ENCODE data around the gene RNF167. TPM values are rescaled to one million over a fixed set of nuclear protein-coding genes. Genes with fewer than 3 reads are reported as not detected.
A peak's percentile ranks its signal among the peaks of the same experiment; 100 is the strongest.

The RNF167 gene
- total RNA-seq, 1 donor from 2014 or later: 90.4 TPM

DNA sequence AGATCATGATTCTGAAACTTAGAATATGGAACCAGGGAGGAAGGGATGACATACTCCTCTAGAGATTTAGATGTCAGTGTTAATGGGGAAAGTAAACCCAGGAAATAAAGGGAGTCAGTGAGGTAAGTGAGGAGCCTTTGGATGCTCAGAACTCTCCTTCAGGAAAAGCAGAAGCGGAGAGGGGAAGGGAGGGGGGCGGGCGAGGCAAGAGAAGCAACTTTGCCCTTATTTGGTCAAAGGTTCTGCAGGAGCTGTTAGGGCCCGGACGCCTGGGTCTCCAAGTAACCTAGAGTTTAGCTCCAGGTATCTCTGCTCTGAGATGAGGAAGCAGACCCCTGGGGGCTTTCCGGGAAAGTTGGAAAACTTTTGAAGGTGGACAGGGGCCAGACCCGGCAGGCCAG lies 6.9 kb downstream of the RNF167 start:
- DNase-seq (ENCODE audit: low read depth, low spot score): no peak
- no peaks in the 10 kb centered on the region for H3K9me3 Mint-ChIP-seq
- H3K4me3 Mint-ChIP-seq: peak overlapping the region; percentile 96
- peaks cover 7% of the 10 kb centered on the region for H3K27me3 Mint-ChIP-seq (ENCODE audit: low read depth)
- peaks cover 14% of the 10 kb centered on the region for H3K36me3 Mint-ChIP-seq (ENCODE audit: low read depth)
- peak overlapping the region; percentile 67 for H3K27ac Mint-ChIP-seq (ENCODE audit: unreplicated experiment)
- TF ChIP-seq, protein P1, sequence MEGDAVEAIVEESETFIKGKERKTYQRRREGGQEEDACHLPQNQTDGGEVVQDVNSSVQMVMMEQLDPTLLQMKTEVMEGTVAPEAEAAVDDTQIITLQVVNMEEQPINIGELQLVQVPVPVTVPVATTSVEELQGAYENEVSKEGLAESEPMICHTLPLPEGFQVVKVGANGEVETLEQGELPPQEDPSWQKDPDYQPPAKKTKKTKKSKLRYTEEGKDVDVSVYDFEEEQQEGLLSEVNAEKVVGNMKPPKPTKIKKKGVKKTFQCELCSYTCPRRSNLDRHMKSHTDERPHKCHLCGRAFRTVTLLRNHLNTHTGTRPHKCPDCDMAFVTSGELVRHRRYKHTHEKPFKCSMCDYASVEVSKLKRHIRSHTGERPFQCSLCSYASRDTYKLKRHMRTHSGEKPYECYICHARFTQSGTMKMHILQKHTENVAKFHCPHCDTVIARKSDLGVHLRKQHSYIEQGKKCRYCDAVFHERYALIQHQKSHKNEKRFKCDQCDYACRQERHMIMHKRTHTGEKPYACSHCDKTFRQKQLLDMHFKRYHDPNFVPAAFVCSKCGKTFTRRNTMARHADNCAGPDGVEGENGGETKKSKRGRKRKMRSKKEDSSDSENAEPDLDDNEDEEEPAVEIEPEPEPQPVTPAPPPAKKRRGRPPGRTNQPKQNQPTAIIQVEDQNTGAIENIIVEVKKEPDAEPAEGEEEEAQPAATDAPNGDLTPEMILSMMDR (conservative IDR thresholded peaks at IDR 0.05): no peak
- H3K4me1 Mint-ChIP-seq: peaks cover 55% of the 10 kb centered on the region

DNA sequence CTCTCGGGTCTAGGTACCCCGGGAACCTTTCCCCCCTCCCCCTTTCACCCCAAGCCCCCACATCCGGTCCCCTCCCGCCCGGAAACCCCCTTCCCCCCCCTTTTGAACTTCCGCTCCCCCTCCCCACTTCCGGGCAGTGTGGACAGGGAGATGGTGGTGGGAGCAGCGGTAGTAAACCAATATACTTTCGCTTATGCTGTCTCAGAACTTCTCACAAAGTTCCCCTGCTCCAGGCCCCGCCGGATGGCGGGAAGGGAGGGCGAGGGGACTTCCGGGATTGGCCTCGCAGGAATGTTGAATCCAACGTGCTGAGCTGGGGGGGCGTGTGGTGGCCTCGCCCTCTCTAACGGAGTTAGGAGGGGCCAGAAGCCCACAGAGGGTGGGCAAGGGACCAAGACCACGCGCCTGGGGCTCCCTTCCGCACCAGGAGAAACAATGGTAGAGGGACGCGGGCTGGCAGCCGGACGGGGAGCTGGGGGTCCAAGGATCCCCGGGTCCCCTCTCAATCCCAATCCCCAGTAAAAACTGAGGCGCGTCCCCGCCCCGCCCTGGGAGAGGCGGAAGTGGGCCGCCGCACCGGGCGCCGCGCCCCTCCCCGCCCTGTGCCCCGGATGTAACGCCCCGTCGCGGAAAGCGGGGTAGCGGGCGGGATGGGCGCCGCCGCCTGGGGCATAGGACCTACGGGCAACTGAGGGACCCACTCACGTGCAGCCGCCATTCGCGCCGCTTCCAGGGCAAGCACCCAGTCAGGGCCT lies 7.5 kb downstream of the RNF167 start:
- TF ChIP-seq, protein P1 (conservative IDR thresholded peaks at IDR 0.05): no peak
- peak overlapping the region; percentile 83 for H3K27ac Mint-ChIP-seq (ENCODE audit: unreplicated experiment)
- H3K4me1 Mint-ChIP-seq: peaks cover 54% of the 10 kb centered on the region
- H3K9me3 Mint-ChIP-seq: no peaks in the 10 kb centered on the region
- H3K4me3 Mint-ChIP-seq: peak overlapping the region; percentile 96
- peak; percentile 35 for DNase-seq (ENCODE audit: low read depth, low spot score)
- H3K36me3 Mint-ChIP-seq (ENCODE audit: low read depth): peaks cover 14% of the 10 kb centered on the region
- peaks cover 7% of the 10 kb centered on the region for H3K27me3 Mint-ChIP-seq (ENCODE audit: low read depth)

DNA sequence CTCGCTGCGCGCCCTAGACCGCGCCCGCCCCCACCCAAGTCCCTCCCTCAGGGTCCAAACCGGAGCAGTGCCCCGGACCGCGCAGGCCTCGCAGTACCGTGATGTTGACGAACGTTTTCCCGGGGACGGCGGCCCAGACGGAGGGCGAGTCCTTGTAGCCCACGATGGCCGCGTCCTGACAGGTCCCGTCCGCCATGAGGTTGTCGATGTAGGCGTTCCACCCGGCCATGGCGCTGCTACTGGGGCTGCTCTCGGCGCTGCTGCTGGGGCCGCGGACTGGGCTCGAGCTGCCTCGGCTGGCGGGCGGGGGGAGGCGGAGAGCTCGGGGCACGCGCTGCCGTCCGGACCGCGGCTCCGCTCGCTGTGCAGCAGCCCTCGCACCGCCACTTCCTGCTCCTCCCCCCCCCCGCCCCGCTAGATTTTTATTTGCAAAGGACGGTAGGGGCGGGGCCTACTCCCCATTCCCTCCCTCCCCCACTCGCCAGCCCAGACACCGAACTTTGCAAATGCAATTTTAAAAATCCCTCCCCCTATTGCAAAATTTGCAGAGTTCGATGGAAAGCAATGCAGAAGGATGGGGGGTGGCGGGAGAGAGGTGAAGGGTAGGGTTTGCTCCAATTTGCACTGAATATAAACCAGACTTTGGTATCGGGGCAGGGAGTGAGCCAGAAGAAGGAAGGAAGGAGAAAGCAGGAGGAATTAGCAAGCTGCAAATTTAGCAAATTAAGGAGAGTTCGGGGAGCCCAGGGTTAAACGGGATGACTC lies 8.3 kb downstream of the RNF167 start, which contains the start of gene PFN1:
Gene PFN1, minus strand, starts transcription at position 365 of the 765 bp plus-strand sequence. Its CDS starts 136 bp downstream, at position 229.
- peak within 1 kb of the TSS; percentile 97 for H3K27ac Mint-ChIP-seq (ENCODE audit: unreplicated experiment)
- TF ChIP-seq, protein P1 (conservative IDR thresholded peaks at IDR 0.05): no peak
- peaks cover 48% of the 10 kb centered on the region for H3K4me1 Mint-ChIP-seq
- H3K36me3 Mint-ChIP-seq (ENCODE audit: low read depth): peaks cover 14% of the 10 kb centered on the region
- H3K4me3 Mint-ChIP-seq: peak within 1 kb of the TSS; percentile 96
- peaks cover 7% of the 10 kb centered on the region for H3K27me3 Mint-ChIP-seq (ENCODE audit: low read depth)
- H3K9me3 Mint-ChIP-seq: no peaks in the 10 kb centered on the region
- peak; percentile 66 for DNase-seq (ENCODE audit: low read depth, low spot score)

DNA sequence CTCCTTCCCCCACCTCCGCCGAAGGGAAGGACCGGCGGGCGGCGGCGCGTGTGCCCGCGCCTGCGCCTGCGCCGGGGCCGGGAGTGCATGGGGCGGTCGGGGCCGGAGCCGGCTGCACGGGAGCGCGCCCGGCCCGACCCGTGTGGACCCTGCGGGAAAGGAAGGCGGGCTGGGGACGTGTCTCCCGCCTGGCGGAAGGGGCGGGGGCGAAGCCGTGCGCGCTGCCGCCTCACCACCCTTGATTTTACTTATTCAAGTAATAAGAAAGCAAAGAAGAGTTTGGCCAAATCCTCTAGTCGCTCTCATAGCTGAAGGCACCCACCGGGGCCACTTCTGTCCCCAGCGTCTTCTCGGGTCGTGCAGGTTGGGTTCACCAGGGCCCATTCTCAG lies 8.9 kb downstream of the RNF167 start:
- Mint-ChIP-seq H3K36me3 (ENCODE audit: low read depth) (peaks cover 14% of the 10 kb centered on the region), H3K4me1 (peaks cover 46% of the 10 kb centered on the region), H3K9me3 (no peaks in the 10 kb centered on the region), H3K4me3 (peak overlapping the region; percentile 96), H3K27me3 (ENCODE audit: low read depth) (peaks cover 7% of the 10 kb centered on the region), H3K27ac (ENCODE audit: unreplicated experiment) (peak overlapping the region; percentile 12)
- DNase-seq (ENCODE audit: low read depth, low spot score): peak; percentile 67
- TF ChIP-seq, protein P1 (conservative IDR thresholded peaks at IDR 0.05): no peak

DNA sequence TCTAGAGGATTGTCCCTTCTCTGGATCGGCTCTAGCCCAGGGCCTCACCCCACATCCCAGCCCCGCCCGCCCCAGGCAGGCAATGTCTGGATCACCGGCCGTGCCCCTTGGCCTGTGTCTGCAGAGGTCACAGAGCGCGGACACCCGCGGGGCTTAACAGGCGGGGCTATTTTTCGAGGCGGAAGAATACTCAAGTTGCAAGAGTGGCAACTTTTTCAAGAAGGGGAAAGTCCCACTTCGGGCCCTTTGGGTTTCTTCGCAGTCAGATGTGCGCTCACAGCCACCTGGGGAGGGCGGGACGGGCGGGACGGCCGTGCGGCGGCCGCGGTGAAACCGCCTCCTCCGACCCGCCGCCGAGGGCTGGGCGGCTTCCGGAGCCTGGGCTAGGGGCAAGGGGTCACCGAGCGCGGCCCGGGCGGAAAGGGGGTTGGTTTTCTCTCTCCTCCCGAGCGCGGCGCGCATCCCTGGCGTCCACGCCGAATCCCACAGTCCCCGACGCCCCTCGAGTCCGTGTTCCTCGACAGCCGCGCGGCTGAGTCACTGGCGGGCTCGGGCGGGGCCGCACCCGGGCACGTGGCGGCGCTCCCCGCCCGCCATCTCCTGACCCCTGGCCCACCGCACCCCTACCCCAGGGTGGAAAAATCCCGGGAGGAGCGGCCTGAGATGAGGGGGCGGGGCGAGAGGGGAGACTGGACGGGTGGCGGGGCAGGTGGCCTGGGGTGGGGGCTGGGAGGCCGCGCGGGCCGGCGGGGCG lies 9.4 kb downstream of the RNF167 start:
- TF ChIP-seq, protein P1 (conservative IDR thresholded peaks at IDR 0.05): no peak
- Mint-ChIP-seq H3K4me3 (peak overlapping the region; percentile 96), H3K4me1 (peaks cover 45% of the 10 kb centered on the region), H3K27me3 (ENCODE audit: low read depth) (peaks cover 7% of the 10 kb centered on the region), H3K36me3 (ENCODE audit: low read depth) (peaks cover 12% of the 10 kb centered on the region), H3K9me3 (no peaks in the 10 kb centered on the region), H3K27ac (ENCODE audit: unreplicated experiment) (peak overlapping the region; percentile 12)
- DNase-seq (ENCODE audit: low read depth, low spot score): peak; percentile 65
